CD4-positive, alpha-beta T cell treated with Interleukin-6 for 4 hours (primary cell): ENCODE results near the gene MLST8.

Experiments
- DNase-seq: peaks from one replicate; pipeline ENCODE4 v3.0.0-alpha.2; 2020; ENCODE audit warnings: mixed read lengths

Gene MLST8

DNA sequence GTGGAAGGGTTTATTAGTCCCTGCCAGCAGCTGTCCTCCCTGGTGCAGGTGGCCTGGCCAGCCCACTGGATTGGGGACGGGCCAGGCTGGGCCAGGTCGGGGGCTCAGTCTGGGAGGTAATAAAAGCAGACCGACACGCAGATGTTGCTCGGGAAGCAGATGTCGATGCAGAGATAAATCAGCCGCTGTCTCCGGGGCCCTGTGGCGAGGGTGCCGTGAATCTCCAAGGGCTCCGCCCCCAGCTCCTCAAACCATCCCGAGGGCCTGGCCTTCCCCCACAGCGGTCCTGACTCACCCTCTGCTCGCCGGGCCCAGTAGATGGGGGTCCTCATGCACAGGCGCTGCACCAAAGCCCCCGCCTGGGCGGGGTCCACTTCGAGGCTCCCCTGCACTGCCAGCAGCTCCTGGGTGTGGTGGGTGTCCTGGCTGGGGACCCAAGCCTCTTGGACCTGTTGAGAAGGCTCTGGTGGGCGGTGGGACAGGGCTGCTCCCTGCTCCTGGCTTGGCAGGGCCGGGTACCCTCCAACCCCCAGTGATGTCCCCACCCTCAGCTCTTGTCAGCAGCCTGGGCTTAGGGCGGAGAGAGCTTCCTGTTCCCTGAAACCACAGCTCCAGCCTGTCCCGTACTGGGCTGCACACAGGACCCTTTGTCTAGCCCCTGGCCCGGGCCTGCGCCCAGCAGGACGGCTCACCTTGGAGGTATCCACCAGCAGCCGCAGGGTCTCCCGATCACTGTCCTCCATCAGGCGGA, 4.2 kb downstream of the MLST8 start:
- no peak for DNase-seq

DNA sequence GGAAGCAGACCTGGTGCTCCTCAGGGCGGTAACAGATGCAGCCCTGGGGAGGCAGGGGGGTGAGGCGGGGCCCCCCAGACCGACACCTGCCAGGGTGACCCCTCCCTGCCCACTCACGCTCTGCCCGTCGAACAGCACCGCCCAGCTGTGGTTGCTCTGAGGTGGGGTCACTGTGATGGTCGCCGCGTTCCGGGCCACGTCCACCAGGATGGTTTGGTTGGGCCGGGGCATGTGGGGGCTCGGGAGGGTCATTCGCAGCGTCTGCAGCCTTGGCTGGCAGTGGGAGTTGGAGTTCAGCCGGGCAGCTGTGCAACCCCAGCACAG, 4.7 kb downstream of the MLST8 start:
- DNase-seq, result no peak

DNA sequence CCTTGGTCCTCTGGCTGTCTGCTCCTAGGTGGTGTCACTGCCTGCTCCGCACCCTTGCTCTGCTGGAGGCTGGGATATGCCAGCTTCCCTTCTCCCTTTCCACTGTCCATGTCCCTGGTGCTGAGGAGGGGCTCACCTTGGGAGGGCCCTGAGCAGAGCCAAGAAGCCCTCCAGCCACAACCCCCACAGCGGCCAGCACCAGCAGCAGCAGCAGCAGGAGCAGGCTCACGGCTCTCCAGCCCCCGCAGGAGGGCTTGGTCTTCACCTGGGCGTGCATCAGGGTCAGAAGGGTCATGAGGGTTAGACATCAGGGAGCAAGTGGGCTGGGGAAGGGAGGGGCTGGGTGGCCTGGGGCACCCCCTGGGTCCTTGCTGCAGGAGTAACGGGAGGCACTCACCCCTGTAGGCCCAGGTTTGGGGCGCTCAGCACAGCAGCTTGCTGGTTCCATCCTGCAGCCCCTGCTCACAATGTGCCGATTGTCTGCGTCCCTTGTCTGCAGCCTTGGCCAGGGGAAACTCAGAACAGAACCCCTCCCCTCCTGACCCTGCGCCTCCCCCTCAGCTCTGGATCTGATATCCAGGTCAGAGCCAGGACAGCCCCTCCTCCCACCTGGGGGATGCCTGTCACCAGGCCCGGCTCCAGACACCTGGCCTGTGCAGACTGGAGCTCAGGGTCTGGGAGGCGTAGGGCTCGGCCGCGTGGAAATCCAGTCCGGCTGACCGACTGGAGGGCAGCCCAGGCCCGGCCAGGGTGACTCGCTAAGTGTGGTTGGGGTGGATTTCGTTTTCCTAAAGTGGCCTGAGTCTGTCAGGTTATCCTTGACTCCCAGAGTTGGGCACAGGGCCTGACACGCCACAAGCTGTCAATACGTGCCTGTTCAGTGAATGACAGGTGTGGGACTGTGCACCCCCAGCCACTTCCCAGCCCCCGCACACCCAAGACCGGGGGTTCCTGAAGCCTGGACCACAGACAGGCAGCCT, 5.4 kb downstream of the MLST8 start, which contains the start of gene BRICD5:
BRICD5 (minus strand) TSS at position 478 of the 980 bp plus-strand sequence; CDS start at position 448, 30 bp downstream.
- DNase-seq, result no peak

DNA sequence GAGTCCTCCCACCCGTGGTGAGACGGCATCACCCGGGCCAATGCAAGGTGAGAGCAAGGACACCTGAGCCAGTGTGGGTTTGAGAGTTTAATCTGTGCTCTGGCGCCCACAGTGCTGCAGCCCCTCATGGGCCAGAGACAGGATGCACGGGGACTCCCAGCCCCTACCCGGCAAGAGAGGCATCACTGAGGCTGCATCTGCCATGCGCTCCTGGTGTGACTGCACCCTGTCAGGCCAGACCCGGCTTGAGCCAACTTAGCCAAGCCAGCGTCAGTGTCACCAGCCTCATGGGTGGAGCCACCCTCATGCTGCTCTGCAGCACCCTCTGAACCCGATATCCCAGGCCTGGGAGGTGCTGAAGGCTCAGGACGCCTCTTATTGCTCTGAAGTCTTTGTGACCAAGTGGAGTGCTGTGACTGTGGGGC, 6.7 kb downstream of the MLST8 start:
- DNase-seq, result no peak

DNA sequence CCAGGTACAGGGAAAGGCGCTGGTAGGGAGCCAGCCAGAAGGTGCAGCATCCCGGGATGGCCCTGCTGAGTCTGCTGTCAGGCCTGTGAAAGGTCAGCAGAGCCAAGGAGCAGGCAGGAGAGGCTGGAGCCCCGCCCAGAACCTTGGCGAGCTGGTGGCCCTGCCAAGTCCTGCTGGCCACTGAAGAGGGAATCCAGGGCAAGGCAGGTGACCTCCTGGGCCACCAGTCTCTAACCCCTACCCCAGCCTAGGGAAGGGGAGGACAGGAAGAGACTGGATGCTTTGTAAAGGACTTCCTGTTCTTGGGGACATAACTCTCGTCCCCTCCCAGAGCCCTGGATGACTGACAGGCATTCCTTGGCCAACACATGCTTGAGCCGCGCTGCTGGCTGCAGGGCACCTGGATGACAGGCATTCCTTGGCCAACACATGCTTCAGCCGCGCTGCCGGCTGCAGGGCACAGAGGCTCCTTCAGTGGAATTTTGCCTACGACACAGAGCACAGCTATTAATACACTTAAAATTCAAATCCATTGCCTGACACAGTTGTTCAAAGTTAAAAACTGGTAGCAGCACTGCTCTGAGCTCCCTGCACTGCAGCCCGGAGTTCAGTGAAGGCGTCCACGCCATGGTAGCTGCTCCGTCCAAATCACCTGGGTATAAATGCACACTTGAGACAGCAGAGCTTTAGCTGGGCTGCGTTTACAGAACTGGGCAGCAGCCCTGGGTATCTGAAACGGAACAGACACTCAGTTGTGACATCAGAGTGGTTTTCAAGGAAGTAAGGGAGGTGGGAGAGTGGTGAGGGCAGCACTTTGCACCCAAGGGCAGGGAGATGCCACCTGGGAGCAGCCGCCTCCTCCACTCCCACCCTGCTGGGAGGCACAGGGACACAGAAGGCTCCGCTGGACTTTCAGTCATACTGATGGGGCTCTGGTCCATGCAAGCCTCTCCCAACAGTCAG, 7.4 kb downstream of the MLST8 start:
- no peak for DNase-seq

DNA sequence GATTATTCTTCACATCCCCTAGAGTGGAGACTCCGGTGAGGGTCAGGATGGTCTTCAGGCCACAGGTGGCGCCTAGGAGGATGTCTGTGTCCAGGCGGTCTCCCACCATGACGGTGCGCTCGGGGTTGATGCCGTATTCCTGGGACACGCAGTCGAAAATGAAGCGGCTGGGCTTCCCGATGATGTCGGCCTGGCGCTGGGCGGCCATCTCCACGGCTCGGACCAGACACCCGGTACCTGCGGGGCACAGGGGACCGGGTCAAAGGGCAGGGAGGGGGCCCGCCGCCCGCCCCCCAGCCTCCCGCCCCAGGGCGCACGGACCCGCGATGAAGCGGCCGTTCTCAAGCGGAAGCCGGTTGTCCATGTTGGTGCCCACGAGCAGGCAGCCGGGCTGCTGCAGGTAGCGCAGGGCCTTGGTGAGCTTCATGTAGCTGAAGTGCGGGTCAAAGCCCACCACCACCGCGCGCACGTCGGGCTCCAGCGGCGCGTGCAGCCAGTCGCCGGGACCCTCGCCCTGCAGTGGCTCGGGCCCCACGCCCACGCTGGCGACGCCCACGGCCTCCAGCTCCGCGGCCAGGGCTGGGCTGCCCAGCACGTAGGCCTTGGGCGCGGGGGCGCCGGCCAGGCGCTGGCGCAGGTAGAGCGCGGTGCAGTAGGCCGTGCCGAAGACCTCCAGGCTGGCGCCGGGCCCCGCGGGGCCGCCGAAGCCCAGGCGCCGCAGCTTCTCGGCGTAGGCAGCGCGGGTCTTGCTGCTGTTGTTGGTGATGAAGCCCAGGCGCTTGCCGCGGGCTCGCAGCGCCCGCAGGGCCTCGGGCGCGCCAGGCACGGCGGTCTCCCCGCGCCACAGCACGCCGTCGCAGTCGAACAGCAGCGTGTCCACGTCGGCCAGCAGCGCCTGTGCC, 8.8 kb downstream of the MLST8 start:
- no peak for DNase-seq

DNA sequence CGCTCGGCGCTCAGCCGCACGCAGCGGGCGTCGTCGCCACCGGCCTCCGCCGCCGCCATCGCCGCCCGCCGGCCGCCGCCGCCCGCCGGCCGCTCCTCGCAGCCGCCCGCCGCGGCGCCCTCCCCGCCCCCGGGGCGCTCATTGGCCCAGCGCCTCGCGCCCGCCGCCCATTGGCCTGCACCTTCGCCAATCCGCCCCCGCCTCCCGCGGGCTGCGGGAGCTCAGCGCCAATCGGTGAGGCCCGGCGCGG, 9.4 kb downstream of the MLST8 start, which contains the start of gene PGP:
PGP (minus strand) TSS at position 122 of the 250 bp plus-strand sequence; CDS start at position 59, 63 bp downstream.
- DNase-seq, result no peak

DNA sequence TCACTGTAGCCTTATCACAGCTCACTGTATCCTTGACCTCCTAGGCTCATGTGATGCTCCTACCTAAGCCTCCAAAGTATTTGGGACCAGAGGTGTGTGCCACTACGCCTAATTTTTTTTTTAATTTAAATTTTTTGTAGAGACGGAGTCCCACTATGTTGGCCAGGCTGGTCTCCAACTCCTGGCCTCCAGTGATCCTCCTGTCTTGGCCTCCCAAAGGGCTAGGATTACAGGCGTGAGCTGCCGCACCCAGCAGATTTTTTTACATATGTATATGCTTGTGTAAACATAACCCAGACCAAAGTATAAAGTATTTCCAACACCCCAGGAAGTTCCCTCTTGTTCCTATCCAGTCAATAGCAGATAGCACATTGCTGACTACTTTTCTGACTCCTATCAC, 11.1 kb downstream of the MLST8 start:
- no peak for DNase-seq

DNA sequence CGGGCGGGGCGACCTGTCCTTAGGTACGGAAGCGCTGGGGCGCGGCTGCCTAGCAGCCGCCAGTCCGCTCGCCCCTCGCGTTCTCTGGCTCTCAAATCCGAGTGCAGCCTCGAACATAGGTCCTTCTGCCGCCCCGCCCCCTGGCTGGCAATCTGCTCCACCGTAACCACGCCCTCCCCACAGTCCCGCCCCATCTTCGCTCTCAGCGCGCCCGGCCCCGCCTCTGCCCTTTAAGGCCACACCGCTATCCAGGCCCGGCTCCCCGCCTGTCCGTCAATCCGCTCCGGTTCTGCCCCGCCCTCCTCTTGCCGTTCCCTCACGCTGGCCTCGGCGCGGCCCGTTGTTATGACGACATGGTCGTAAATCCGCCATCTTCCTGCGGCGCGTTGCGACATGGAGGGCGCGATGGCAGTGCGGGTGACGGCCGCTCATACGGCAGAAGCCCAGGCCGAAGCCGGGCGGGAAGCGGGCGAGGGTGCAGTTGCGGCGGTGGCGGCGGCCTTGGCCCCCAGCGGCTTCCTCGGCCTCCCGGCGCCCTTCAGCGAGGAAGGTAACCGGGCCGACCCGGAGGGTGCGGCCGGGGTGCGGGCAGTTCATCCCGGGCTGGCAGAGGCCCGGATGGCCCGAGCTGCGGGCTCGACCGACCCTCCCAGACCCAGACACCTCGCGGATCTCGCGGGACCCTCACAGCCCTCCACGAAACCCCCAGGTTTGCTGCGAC, 18.1 kb downstream of the MLST8 start, which contains the start of gene E4F1:
E4F1 (plus strand) TSS at position 371 of the 721 bp plus-strand sequence; CDS start at position 394, 23 bp downstream.
- DNase-seq, result peak; percentile 88

DNA sequence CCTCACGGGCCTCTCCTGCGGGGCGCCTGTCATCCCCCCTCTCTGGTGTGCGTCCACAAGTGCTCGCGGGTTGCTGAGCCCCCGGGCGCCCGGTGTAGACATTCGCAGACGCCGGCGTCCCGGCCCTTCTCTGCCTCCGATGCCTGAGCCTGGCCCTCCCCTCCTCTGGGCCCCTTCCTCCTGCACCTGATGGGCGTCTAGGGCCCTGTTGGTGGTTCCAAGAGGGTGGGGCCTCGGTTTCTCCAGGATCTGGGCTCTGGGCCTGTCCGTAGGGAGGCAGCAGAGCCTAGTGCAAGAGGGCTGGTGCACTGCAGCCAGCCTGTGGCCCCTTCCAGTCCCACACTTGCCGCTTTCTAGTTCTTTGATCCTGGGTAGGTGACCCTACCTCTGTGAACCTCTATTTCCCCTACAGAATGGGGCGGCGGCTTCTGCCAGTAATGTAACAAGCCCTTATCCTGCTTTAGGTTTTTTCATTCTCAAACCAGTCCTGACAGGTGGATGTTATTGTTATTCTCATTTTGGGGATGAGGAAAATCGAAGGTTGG, 18.8 kb downstream of the MLST8 start:
- DNase-seq, result peak; percentile 32

DNA sequence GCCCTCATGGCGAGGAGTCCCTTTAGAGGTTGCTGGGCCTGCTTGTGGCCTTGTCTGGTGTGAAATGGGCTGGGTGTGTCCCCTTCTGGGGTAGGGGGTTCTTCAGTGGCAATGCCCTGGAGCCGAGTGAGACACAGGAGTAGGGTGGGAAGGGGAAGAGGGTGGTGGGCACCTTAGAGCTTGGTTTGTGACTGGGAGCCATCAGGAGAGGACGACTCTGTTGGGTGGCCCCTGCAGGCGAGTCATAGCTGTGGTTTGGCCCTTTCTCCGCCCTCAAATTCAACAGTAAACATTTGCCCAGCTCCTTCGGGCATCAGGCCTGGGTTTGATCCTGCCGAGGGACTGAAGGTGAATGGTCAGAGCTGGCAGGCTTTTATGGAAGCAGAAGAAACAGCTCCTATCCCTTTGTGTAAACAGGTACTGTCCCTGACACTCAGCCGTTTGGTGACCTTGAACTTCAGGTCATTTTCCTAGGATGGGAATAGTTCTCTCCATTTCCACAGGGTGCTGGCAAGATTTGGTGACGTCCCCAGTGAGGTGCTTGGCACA, 21.1 kb downstream of the MLST8 start:
- DNase-seq, result peak; percentile 0

DNA sequence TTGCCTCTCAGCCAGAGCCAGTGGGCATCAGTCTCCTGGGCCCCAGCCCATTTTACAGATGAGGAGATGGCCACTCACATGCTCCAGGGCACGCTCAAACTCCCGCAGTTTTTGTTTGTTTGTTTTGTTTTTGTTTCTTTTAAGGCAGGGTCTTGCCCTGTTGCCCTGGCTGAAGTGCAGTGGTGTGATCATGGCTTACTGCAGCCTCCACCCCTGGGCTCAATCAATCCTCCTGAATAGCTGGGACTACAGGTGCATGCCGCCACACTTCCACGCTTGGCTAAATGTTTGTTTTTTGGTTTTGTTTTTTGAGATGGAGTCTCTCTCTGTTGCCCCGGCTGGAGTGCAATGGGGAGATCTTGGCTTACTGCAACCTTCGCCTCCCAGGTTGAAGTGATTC, 21.7 kb downstream of the MLST8 start:
- DNase-seq, result no peak

DNA sequence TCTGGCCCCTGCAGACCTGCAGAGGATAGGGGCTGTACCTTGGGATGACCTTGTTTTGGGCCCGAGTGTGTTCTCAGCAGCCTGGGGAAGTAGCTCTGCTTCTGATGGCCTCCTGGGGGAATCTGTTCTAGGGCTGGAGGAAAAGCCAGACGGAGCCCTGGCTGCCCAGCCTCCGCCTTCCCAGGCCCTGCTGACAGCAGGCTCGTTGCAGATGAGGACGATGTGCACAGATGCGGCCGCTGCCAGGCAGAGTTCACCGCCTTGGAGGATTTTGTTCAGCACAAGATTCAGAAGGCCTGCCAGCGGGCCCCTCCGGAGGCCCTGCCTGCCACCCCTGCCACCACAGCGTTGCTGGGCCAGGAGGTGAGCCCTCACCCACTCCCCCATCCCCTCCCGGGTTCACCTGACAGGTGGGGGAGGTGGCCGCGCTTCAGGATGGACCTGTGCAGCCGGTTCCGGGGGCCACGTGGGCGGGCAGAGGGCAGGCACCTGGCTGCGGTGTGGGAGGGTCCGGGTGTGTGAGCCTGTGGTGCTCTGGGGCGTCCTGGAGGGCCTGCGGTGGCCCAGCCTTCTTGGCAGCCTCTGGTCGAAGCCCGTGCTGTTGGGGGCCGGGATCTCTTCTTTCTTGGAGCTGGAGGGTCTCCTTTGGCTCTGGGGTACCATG, 23.0 kb downstream of the MLST8 start:
- no peak for DNase-seq

DNA sequence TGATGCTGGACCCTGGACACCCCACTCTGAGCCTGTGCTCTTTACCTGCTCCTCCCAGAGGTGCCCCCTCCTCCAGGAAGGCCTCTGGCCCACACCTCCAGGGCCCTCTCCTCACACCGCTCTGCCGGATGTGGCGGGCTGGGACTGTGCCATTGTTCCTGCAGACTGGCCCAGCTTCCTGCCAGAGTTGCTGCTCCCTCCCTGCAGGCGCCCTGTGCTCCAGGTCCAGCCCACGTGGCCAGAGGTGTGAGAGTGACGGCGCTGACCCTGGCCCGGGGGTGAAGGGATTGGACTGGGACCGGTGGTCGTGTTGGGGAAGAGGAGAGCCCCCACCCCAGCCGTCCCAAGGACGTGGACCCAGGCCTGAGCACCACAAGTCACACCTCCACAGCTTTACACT, 23.8 kb downstream of the MLST8 start:
- DNase-seq, result no peak

DNA sequence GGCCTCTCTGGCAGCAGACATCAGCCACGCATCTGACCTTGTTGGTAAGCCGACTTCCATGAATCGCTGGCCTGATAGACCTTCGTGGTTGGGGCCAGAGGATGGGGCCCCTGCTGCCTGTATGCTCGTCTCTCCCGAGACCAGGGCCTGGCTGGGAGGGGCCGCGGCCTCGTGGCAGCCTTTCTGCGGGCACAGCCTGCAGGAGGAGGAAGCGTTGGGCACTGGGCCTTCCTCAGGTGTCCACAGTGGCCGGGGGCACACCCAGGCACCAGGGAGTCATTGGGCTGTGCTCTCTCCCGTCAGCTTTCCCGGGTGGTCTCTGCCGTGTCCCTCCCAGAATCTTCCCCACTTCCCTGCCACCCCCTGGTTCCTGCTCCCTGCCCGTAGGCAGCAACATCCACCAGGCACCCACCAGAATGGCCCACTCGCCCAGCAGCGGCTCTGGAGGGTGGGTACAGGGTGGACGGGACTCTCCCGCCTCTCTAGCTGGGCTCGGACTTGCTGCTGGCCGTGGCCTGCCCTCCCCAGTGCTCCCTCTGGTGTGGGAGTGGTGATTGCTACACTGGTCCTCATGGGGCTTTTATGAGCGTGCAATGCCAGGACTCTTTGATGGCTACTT, 24.5 kb downstream of the MLST8 start:
- DNase-seq, result no peak

DNA sequence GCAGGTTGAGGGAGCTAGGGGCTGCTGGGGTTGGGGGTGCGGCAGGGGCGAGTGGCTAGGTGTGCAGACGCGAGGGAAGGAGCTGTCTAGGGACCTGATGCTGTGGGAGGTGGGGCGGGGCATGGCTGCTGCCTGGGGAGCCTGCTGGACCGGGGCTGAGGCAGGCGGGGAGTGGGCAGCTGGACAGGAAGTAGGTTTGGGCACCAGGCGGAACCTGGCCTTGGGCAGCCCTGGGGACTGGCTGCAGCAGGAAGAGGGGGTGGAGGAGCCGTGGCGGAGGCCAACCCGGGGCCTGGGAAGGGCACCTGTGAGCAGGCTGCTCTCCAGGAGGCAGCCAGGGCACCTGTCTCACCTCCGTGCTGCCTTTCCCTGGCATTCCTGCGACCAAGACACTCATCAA, 25.1 kb downstream of the MLST8 start:
- DNase-seq, result no peak

DNA sequence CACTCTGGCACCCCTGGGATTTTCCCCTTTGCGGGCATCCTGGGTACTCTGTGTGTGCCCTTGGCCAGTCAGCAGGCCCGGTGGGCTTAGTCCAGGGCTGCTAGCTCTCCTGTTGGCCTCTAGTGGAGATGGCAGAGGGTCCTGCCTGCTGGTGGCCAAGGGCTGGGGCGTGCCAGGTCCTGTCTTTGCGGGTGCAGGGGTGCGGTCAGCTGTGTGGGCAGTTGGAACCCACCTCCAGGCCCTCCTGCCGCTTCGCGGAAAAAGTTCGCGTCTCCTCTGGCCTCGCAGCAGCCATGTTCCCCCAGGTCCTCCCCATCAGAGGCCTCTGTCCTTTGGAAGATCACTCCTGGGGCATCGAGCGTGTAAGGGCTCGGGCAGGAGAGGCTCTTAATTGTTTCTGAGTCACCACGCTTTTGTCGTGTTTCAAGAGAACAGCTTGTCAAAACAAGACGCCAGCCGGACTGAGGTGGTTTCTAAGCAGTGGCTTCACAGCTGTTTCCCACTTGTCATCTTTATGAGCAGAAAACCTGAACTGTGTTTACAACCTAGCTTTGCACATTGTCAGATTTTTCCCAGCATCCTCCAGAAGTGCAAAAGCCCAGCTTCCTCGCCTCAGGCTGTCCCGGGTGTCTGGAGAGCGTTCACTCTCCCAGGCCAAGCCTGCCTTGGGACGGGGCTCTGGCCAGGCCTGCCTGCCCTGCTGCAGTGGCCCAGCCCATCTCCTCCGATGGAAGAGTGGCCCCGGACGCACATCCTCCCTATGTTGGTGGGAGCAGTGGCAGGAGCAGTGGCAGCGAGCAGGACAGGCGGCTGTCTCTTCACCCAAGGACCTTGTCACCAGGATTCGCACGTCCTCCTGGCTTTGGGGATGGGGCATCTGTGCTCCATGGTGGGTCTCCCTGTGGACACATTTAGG, 26.0 kb downstream of the MLST8 start:
- DNase-seq, result no peak
